GM19328 (cell line): ENCODE results near the gene ME3.

ENCODE experiments used
- ATAC-seq: cut with Tn5 transposase; IDR thresholded peaks from one replicate; pipeline ENCODE4 v1.9.1; 2021; ENCODE audit warnings: mild to moderate bottlenecking, moderate library complexity; ENCODE audit not compliant: unreplicated experiment

Gene ME3

GRCh38 chr11:86589856-86590589 lies 82.4 kb downstream of the ME3 start:
- no peak for ATAC-seq

- ATAC-seq: no peak
Measured at GRCh38 chr11:86589204-86589603, 83.2 kb downstream of the ME3 start.

- ATAC-seq: no peak
Measured at GRCh38 chr11:86588566-86589090, 83.8 kb downstream of the ME3 start.

- no peak for ATAC-seq
Measured at GRCh38 chr11:86587264-86588193, 84.9 kb downstream of the ME3 start.

GRCh38 chr11:86586307-86586706 lies 86.1 kb downstream of the ME3 start:
- ATAC-seq: no peak

- no peak for ATAC-seq
Measured at GRCh38 chr11:86582898-86583297, 89.5 kb downstream of the ME3 start.

- ATAC-seq: no peak
Measured at GRCh38 chr11:86580535-86580934, 91.9 kb downstream of the ME3 start.

- ATAC-seq: no peak
Measured at GRCh38 chr11:86579406-86579731, 93.0 kb downstream of the ME3 start.

- ATAC-seq: no peak
Measured at GRCh38 chr11:86578727-86579405, 93.5 kb downstream of the ME3 start.

- no peak for ATAC-seq
Measured at GRCh38 chr11:86577644-86578636, 94.5 kb downstream of the ME3 start.

- no peak for ATAC-seq
Measured at GRCh38 chr11:86576946-86577624, 95.3 kb downstream of the ME3 start.

- no peak for ATAC-seq
Measured at GRCh38 chr11:86575927-86576326, 96.5 kb downstream of the ME3 start.

- no peak for ATAC-seq
Measured at GRCh38 chr11:86575208-86575855, 97.1 kb downstream of the ME3 start.

GRCh38 chr11:86574493-86575207 lies 97.8 kb downstream of the ME3 start:
- no peak for ATAC-seq

GRCh38 chr11:86571273-86571948 lies 101.0 kb downstream of the ME3 start:
- ATAC-seq: no peak

GRCh38 chr11:86570451-86570850 lies 102.0 kb downstream of the ME3 start:
- ATAC-seq: no peak

- ATAC-seq: no peak
Measured at GRCh38 chr11:86570020-86570419, 102.4 kb downstream of the ME3 start.

GRCh38 chr11:86569109-86569508 lies 103.3 kb downstream of the ME3 start:
- no peak for ATAC-seq
